HG02870 (cell line): ENCODE data around the gene ZNF536.

Source experiments
- ATAC-seq: cut with Tn5 transposase; IDR thresholded peaks from one replicate; pipeline ENCODE4 v1.9.1; 2021; ENCODE audit warnings: mild to moderate bottlenecking, moderate library complexity; ENCODE audit not compliant: unreplicated experiment

ZNF536 gene

DNA sequence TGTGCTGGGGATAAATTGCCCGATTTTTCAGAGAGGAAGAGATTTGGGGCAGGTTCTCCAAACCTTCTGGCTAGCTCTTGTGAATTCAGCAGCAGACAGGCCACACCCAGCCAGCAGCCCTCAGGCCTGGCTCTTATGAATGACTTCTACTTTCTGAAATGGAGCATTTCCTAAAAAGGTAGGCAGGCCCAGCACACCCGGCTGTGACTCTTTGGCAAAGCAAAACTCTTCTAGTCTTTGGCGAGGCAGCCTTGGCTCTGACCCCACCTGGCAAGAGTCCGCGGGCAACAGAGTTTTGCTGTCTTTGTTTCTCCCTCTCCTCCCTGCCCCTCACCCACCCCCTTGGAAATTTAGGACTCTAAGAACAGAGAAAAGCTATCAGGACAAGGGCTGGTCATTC is 221.2 kb downstream of the ZNF536 start:
- no peak for ATAC-seq

- ATAC-seq = no peak
Observed at GRCh38 chr19:30593975-30594745, 222.0 kb downstream of the ZNF536 start.

DNA sequence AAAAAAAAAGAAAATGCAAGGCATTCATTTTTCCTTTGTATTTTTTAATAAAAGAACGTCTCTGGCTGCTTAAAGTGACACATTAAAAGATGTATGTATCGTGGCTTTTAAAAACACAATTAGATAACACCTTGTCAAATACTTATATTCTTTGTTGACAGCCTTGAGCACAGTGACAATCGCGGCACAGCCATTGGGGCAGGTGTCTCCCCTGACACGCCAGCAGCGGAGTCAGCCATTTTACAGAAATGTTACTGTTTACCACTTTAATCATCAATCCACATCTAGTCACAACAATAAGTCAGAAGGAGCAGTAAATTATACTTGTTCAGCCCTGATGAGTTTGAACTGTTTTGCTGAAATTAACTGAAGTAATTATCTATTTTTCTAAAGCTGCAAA is 224.1 kb downstream of the ZNF536 start:
- ATAC-seq = no peak

DNA sequence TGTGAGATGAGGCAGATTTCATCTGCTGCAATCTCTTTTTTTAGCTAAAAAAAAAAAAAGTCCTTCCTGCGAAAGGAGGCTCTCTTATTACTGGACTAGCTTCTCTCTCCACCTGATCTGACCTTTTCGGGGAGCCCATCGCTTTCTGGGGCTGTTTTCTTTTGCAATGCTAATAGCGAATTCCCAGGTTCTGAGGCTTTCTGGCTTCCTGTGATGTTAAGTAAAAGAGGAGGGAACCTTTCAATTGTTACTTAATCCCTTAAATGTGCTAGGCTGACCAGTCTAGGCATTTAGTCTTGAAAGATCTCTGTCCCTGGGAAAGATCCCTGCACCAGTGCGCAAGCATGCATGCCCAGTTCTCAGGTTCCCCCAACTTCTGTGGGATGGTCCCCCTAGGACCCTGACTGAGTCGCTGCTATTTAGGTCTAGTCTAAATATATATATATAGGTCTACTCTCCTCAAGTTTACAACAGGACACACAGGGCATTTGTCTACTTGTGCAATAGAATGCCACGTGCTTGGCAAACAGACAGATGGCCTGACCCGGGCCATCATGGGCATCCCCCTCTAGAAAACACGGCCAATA is 224.7 kb downstream of the ZNF536 start:
- no peak for ATAC-seq

- no peak for ATAC-seq
Observed at GRCh38 chr19:30598688-30599087, 226.5 kb downstream of the ZNF536 start.

- no peak for ATAC-seq
Observed at GRCh38 chr19:30602661-30603350, 230.6 kb downstream of the ZNF536 start.

GRCh38 chr19:30604657-30605056 is 232.5 kb downstream of the ZNF536 start:
- ATAC-seq = no peak

DNA sequence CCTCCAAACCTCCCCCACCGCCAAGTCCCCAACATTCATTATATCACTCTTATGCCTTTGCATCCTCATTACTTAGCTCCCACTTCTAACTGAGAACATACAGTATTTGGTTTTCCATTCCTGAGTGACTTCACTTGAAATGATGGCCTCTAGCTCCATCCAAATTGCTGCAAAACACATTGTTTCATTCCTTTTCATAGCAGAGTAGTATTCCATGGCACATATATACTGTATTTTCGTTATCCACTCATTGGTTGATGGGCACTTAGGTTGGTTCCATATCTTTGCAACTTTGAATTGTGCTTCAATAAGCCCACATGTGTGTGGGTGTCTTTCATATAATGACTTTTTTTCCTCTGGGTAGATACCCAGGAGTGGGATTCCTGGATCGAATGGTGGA is 233.1 kb downstream of the ZNF536 start:
- no peak for ATAC-seq

DNA sequence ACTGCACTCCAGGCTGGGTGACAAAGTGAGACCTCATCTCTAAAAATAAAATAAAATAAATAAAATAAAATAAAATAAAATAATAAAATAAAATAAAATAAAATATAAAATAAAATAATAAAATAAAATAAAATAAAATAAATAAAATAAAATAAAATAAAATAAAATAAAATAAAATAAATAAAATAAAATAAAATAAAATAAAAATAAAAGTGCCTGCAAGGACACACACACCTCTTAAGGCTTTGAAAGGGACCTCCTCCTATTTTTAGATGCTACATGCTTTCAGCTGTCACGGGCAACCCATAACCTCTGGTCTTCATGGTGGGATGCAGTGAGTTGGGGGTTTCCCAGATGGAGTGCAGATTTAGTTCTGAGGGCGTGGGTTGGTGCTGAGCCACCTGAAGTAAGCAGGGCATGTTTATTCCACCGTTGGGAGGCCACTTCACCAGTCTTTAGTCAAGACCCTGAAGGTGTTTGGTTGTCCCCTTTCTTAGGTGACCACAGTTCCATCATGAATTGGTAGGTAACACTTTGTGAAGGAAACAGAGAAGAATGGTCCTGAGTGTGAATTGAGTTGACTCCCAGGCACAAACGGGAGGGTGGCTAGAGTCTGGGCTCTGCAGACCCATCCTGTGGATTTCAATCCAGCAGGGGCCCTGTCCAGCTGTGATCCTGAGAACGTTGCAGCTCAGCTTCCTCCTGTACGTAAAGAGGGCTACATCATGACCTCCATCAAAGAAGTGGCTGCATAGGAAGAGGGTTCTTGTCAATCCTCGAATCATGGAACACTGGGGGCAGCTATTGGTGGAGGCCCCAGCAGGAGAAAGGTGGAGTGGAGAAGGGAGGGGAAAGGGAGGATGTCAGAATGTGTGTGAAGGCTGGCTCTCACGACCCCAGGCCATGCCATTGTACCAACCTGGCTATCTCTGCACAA is 234.2 kb downstream of the ZNF536 start:
- no peak for ATAC-seq
